HUES6 (cell line): Measurements from ENCODE around the gene ZC3HAV1L.
"Not testable (repeated sequence)": the region's sequence is repeated elsewhere in the genome, so short reads cannot be mapped to it uniquely, and the experiment has no call there.

ENCODE experiments used
- H3K27ac ChIP-seq: 2 replicates; pipeline ENCODE4 v1.7.0; 2013; ENCODE audit warnings: low read depth, mild to moderate bottlenecking, low read length, inconsistent platforms
- H3K27me3 ChIP-seq: 2 replicates; pipeline ENCODE4 v1.6.1; 2013; ENCODE audit warnings: low read length; ENCODE audit not compliant: control insufficient read depth, insufficient read depth
- H3K36me3 ChIP-seq: 2 replicates; pipeline ENCODE4 v1.6.1; 2013; ENCODE audit warnings: low read length; ENCODE audit not compliant: control insufficient read depth, insufficient read depth
- H3K4me1 ChIP-seq: 2 replicates; pipeline ENCODE4 v1.6.1; 2013; ENCODE audit warnings: low read length; ENCODE audit not compliant: control insufficient read depth, insufficient read depth
- H3K4me3 ChIP-seq: 2 replicates; pipeline ENCODE4 v1.5.1; 2013; ENCODE audit warnings: low read depth, low read length
- H3K9ac ChIP-seq: one replicate; pipeline ENCODE4 v1.6.1; 2013; ENCODE audit warnings: mild to moderate bottlenecking, low read length
- H3K9me3 ChIP-seq: 2 replicates; pipeline ENCODE4 v1.6.1; 2013; ENCODE audit warnings: low read depth, low read length; ENCODE audit not compliant: control insufficient read depth, insufficient read depth

The ZC3HAV1L gene

GRCh38 chr7:139071680-139072079, 35.8 kb upstream of the ZC3HAV1L start:
- no peaks in the 10 kb centered on the region for H3K9me3 ChIP-seq
- H3K4me1 ChIP-seq = no peaks in the 10 kb centered on the region
- no peaks in the 10 kb centered on the region for H3K27me3 ChIP-seq
- H3K4me3 ChIP-seq = no peak overlapping the region
- H3K36me3 ChIP-seq = peaks cover 77% of the 10 kb centered on the region
- H3K27ac ChIP-seq = no peak overlapping the region
- H3K9ac ChIP-seq = no peak overlapping the region

GRCh38 chr7:139068544-139069399, 32.9 kb upstream of the ZC3HAV1L start:
- Histone ChIP-seq H3K27me3 (no peaks in the 10 kb centered on the region), H3K4me3 (no peak overlapping the region), H3K36me3 (peaks cover 88% of the 10 kb centered on the region), H3K9ac (no peak overlapping the region), H3K9me3 (no peaks in the 10 kb centered on the region), H3K4me1 (peaks cover 4% of the 10 kb centered on the region; the same call in 1 of the 2 replicates), H3K27ac (no peak overlapping the region)

GRCh38 chr7:139066315-139066714, 30.5 kb upstream of the ZC3HAV1L start:
- H3K9me3 ChIP-seq = no peaks in the 10 kb centered on the region
- peaks cover 4% of the 10 kb centered on the region; the same call in 1 of the 2 replicates for H3K4me1 ChIP-seq
- H3K27ac ChIP-seq = no peak overlapping the region
- peaks cover 85% of the 10 kb centered on the region for H3K36me3 ChIP-seq
- H3K4me3 ChIP-seq = no peak overlapping the region
- no peak overlapping the region for H3K9ac ChIP-seq
- no peaks in the 10 kb centered on the region for H3K27me3 ChIP-seq

GRCh38 chr7:139065323-139065722, 29.5 kb upstream of the ZC3HAV1L start:
- Histone ChIP-seq H3K27ac (no peak overlapping the region), H3K4me1 (peaks cover 4% of the 10 kb centered on the region; the same call in 1 of the 2 replicates), H3K9me3 (no peaks in the 10 kb centered on the region), H3K4me3 (no peak overlapping the region), H3K9ac (no peak overlapping the region), H3K36me3 (peaks cover 89% of the 10 kb centered on the region), H3K27me3 (no peaks in the 10 kb centered on the region)

- H3K9ac ChIP-seq = no peak overlapping the region
- H3K27ac ChIP-seq = no peak overlapping the region
- H3K36me3 ChIP-seq = peaks cover 84% of the 10 kb centered on the region
- no peaks in the 10 kb centered on the region for H3K27me3 ChIP-seq
- peaks cover 2% of the 10 kb centered on the region; the same call in 1 of the 2 replicates for H3K4me1 ChIP-seq
- H3K4me3 ChIP-seq = no peak overlapping the region
- no peaks in the 10 kb centered on the region for H3K9me3 ChIP-seq
Measured at GRCh38 chr7:139061416-139061815, 25.6 kb upstream of the ZC3HAV1L start.

GRCh38 chr7:139060695-139061237, 24.9 kb upstream of the ZC3HAV1L start:
- peaks cover 80% of the 10 kb centered on the region for H3K36me3 ChIP-seq
- no peaks in the 10 kb centered on the region for H3K9me3 ChIP-seq
- no peak overlapping the region for H3K4me3 ChIP-seq
- H3K4me1 ChIP-seq = no peaks in the 10 kb centered on the region
- no peaks in the 10 kb centered on the region for H3K27me3 ChIP-seq
- H3K9ac ChIP-seq = no peak overlapping the region
- H3K27ac ChIP-seq = no peak overlapping the region

- H3K27ac ChIP-seq = no peak overlapping the region
- no peaks in the 10 kb centered on the region for H3K4me1 ChIP-seq
- no peaks in the 10 kb centered on the region for H3K27me3 ChIP-seq
- no peak overlapping the region for H3K9ac ChIP-seq
- no peaks in the 10 kb centered on the region for H3K9me3 ChIP-seq
- H3K36me3 ChIP-seq = peaks cover 81% of the 10 kb centered on the region
- H3K4me3 ChIP-seq = no peak overlapping the region
Measured at GRCh38 chr7:139059905-139060304, 24.1 kb upstream of the ZC3HAV1L start.

GRCh38 chr7:139058943-139059342, 23.1 kb upstream of the ZC3HAV1L start:
- H3K27me3 ChIP-seq = no peaks in the 10 kb centered on the region
- H3K27ac ChIP-seq = no peak overlapping the region
- peaks cover 81% of the 10 kb centered on the region for H3K36me3 ChIP-seq
- H3K9me3 ChIP-seq = no peaks in the 10 kb centered on the region
- no peak overlapping the region for H3K9ac ChIP-seq
- H3K4me1 ChIP-seq = no peaks in the 10 kb centered on the region
- no peak overlapping the region for H3K4me3 ChIP-seq

- H3K9ac ChIP-seq = no peak overlapping the region
- H3K4me3 ChIP-seq = no peak overlapping the region
- peaks cover 75% of the 10 kb centered on the region for H3K36me3 ChIP-seq
- H3K27me3 ChIP-seq = no peaks in the 10 kb centered on the region
- H3K27ac ChIP-seq = no peak overlapping the region
- no peaks in the 10 kb centered on the region for H3K4me1 ChIP-seq
- no peaks in the 10 kb centered on the region for H3K9me3 ChIP-seq
Measured at GRCh38 chr7:139055674-139056073, 19.8 kb upstream of the ZC3HAV1L start.

GRCh38 chr7:139054656-139055055, 18.8 kb upstream of the ZC3HAV1L start:
- H3K4me3 ChIP-seq, H3K9me3 ChIP-seq, H3K4me1 ChIP-seq, H3K27me3 ChIP-seq, H3K9ac ChIP-seq, H3K27ac ChIP-seq: not testable (repeated sequence)
- H3K36me3 ChIP-seq = peaks cover 76% of the 10 kb centered on the region

GRCh38 chr7:139054101-139054500, 18.3 kb upstream of the ZC3HAV1L start:
- Histone ChIP-seq H3K36me3 (peaks cover 78% of the 10 kb centered on the region), H3K9ac (no peak overlapping the region)

More at GRCh38 chr7:139054101-139054500, 18.3 kb upstream of the ZC3HAV1L start:
- Histone ChIP-seq H3K9me3 (no peaks in the 10 kb centered on the region), H3K4me3 (no peak overlapping the region), H3K4me1 (no peaks in the 10 kb centered on the region), H3K27me3 (no peaks in the 10 kb centered on the region), H3K27ac (no peak overlapping the region)
